ENCODE data around the gene HNF1A.
"Not testable (repeated sequence)": the region's sequence is repeated elsewhere in the genome, so short reads cannot be mapped to it uniquely, and the experiment has no call there.

Gene HNF1A, protein sequence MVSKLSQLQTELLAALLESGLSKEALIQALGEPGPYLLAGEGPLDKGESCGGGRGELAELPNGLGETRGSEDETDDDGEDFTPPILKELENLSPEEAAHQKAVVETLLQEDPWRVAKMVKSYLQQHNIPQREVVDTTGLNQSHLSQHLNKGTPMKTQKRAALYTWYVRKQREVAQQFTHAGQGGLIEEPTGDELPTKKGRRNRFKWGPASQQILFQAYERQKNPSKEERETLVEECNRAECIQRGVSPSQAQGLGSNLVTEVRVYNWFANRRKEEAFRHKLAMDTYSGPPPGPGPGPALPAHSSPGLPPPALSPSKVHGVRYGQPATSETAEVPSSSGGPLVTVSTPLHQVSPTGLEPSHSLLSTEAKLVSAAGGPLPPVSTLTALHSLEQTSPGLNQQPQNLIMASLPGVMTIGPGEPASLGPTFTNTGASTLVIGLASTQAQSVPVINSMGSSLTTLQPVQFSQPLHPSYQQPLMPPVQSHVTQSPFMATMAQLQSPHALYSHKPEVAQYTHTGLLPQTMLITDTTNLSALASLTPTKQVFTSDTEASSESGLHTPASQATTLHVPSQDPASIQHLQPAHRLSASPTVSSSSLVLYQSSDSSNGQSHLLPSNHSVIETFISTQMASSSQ

GRCh38 chr12:120978296-120979219 is at the start of gene HNF1A:
Gene HNF1A, plus strand, starts transcription at chr12:120978543. Its CDS starts 226 bp downstream, at chr12:120978769.
- DNase-seq, result no peak

- DNase-seq, result no peak
Observed at GRCh38 chr12:120928864-120929652, 49.3 kb upstream of the HNF1A start.

GRCh38 chr12:120930032-120930431 is 48.3 kb upstream of the HNF1A start:
- no peak for DNase-seq

DNA sequence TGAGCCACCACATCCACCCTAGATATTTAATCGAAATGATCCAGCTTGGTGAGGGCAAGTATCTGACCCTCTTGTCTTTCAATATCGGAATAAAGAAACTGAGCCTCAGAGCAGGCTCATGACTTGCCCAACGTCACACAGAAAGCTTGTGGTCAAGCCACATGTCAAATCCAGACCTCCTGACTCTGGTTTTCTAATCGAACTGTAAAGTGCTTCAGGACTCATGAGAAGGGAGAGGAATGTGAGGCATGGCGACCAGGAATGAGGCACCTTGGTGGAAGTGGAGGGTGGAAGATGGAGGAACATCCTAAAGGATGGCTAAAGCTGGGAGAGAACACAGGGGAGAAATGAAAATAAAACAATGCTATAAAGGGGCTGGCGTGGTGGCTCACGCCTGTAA is 46.3 kb upstream of the HNF1A start:
- DNase-seq, result no peak

DNA sequence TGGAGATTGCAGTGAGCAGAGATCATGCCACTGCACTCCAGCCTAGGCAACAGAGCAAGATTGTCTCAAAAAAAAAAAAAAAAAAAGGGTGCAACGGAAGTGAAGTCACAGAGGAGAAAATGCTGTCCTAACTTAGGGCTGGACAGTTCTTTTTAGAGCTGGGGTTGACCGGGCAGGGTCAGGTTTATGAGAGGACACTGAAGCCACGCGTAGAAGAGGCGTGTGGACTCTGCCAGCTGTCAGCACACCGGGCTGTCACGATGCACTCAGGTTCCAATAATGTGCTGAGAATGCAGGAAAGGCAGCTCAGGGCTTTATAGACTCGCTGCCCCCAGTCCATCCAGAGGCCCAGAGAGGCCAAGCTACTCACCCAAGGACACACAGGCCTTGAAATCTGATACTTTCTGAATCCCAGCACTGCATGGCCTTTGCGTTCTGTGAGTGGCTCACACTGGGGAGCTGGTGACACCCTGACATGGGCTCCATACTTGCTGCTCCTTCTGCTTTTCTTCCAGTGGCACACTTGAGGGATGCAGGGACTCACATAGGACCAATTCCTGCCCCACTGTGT is 45.3 kb upstream of the HNF1A start:
- no peak for DNase-seq

- no peak for DNase-seq
Observed at GRCh38 chr12:120933786-120934185, 44.6 kb upstream of the HNF1A start.

DNA sequence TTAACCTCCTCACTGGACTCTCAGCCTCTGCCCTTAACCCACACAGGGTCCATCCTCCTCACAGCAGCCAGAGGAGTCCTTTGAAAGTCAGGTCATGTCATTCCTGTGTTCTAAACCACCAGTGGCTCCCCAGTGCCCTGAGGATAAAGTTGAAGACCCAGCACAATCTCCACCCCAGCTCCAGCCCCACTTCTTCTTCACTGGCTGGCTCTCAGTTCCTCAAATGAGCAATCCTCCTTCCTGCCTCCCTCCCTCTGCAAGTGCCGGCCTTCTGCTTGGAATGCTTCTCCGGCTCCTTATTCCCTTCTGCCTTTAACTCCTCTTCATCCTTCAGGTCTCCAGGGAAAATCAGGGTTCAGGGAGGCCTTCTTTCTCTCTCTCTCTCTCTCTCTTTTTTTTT is 42.1 kb upstream of the HNF1A start:
- DNase-seq, result no peak

DNA sequence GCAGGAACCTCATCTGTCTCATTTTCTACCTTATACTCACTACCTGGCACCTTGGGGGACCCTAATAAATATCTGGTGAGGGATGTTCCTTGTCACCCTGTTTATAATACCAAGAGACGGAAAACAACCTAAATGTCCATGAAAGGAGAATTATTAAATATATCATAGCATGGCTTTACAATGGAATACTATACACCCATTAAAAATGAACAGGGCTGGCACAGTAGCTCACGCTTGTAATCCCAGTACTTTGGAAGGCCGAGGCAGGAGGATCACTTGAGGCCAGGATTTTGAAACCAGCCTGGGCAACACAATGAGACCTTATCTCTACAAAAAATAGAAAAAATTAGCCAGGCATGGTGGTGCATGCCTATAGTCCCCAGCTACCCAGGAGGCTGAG is 39.8 kb upstream of the HNF1A start:
- no peak for DNase-seq

DNA sequence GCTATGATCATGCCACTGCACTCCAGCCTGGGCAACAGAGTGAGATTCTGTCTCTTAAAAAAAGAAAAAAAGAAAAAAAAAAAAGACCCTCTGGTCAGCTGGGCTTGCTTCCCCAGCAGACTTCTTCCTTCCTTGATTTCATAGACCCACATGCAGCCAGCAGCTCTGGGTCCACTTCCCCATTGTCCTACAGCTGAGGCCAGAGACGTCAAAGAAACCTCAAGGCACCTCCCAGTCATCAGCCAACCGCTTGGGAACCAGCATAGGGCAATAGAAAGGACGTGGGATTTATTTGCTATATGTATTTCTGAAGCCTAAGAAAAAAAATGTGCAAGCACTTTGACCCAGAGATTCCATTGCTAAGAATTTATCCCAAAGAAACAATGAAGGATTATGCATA is 38.8 kb upstream of the HNF1A start:
- no peak for DNase-seq

- DNase-seq, result no peak
Observed at GRCh38 chr12:120940006-120940405, 38.3 kb upstream of the HNF1A start.

DNA sequence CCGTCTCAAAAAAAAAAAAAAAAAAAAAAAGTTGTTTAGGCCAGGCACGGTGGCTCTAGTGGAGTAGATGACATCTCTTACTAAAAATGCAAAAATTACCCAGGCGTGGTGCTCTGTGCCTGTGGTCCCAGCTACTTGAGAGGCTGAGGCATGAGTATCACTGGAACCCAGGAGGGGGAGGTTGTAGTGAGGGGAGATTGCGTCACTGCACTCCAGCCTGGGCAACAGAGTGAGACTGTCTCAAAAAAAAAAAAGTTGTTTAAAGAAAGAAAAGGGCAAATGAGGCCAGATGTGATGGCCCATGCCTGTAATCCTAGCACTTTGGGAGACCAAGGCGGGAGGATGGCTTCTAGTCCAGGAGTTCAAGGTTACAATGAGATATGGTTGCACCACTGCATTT is 37.5 kb upstream of the HNF1A start:
- DNase-seq, result no peak

DNA sequence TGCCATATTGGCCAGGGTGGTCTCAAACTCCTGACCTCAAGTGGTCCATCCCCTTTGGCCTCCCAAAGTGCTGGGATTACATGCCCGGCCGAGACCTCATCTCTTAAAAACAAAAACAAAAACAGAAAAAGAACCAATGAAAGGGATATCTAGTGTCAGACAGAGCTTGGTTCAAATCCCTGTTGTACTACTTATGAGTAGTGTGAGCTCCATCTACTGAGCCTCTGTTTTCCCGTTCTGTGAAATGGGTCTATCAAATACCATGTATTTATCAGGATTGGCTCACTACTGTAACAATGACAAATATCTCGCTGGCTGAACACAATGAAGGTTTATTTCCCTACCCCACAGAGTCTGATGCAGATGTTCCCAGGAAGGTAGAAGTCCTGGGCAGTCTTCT is 36.9 kb upstream of the HNF1A start:
- DNase-seq, result no peak

- DNase-seq, result no peak
Observed at GRCh38 chr12:120941846-120942405, 36.4 kb upstream of the HNF1A start.

GRCh38 chr12:120943482-120943881 is 34.9 kb upstream of the HNF1A start:
- no peak for DNase-seq

DNA sequence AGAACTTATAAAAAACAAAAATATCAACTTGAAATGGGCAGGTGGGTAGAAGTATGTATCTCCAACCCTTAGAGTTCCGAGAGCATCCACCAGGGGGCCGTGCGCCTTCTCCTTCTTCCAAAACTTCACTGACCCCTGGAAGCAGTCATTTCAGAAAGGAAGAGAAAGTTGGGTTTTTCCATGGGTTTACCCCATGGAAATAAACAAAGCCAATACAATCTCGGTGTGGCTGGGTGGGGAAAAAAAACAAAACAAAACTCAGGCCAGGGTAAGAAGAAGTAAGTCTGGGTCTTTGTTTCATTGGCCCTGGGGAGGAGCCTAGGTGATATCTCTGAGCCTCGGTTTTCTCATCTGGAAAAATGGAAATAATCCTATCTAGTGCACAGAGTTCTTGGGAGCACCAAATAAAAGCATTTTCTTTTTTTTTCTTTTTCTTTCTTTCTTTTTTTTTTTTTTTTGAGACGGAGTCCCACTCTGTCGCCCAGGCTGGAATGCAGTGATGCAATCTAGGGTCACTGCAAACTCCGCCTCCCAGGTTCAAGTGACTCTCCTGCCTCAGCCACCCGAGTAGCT is 33.6 kb upstream of the HNF1A start:
- DNase-seq, result peak; percentile 66

- not testable (repeated sequence) for DNase-seq
Observed at GRCh38 chr12:120945516-120945915, 32.8 kb upstream of the HNF1A start.

DNA sequence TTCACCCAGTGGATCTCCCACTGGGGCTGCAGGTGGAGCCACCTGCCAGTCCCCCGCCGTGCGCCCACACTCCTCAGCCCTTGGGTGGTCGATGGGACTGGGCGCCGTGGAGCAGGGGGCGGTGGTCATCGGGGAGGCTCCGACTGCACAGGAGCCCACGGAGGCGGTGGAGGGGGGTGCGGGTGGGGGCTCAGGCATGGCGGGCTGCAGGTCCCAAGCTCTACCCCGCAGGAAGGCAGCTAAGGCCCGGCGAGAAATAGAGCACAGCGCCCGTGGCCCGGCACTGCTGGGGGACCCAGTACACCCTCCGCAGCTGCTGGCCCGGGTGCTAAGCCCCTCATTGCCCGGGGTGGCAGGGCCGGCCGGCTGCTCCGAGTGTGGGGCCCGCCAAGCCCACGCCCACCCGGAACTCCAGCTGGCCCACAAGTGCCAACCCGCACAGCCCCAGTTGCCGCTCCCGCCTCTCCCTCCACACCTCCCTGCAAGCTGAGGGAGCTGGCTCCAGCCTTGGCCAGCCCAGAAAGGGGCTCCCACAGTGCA is 28.0 kb upstream of the HNF1A start:
- not testable (repeated sequence) for DNase-seq

DNA sequence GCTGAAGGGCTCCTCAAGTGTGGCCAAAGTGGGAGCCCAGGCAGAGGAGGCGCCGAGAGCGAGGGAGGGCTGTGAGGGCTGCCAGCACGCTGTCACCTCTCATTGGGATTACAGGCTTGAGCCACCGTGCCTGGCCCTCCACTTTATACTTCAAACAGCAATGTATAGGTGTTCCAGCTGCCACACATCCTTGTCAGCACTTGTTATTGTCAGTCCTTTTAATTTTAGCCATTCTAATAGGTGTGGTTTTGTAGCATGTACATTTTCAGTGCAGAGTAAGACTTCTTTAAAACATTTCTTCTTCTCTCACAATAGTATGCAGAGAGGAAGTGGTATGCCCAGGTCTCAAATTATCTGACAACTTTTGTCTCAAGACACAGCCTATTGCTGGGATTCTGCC is 27.5 kb upstream of the HNF1A start:
- no peak for DNase-seq

DNA sequence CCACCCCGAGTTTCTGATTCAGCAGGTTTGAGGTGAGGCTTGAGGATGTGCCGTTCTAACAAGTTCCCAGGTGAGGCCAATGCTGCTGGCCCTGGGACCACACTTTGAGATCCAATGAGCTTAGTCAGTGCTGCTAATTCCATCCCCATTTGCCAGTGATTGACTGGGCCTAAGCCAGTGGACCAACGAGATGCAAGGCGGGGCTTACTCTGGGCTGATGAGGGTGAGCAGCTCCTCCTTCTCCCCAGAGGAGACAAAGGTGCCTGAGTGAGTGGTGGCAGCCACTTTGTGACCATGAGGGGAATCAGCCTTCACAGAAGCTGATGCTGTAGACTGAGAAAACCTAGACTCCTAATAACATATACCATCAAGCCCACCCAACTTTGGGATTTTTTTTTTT is 23.1 kb upstream of the HNF1A start:
- DNase-seq, result no peak

DNA sequence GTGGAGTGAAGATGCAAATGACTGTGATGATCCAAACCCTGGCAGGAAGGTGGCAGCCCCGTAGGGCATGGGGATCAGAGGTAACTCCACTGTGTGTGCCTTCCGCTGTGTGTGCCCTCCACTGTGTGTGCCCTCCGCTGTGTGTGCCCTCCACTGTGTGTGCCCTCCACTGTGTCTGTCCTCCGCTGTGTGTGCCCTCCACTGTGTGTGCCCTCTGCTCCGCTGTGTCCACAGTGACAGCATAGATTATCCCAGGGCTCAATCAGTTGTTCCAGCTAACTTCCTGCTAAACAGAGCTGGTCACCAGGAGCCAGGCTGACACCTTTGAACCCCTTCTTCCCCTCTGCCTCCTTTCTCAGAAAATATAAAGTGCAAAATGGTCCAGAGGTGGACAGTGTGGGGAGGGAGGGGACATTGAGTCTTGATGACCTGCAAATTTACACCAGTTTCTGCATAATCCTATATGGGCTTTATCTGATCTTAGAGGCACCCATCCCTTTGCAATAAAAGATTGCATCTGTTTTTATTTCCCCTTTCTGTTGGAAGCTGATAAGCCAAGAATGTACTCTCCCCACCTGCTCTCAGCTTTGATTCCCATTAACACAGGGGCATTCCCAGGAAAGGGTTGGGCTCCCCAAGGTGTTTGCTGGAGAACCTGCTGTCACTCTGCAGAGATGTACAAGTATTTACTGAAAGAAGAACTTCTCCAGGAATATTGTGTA is 21.6 kb upstream of the HNF1A start:
- DNase-seq, result no peak
